ENCODE results near the gene MRPS23. TPM values are rescaled to one million over a fixed set of nuclear protein-coding genes. Genes with fewer than 3 reads are reported as not detected.

The MRPS23 gene
- total and polyA plus RNA-seq, 9 of the 15 experiments (the other 6 are each of a cell fraction or from before 2014, with no cell fraction given): 59.1 to 298 (median 98.8) TPM

DNA sequence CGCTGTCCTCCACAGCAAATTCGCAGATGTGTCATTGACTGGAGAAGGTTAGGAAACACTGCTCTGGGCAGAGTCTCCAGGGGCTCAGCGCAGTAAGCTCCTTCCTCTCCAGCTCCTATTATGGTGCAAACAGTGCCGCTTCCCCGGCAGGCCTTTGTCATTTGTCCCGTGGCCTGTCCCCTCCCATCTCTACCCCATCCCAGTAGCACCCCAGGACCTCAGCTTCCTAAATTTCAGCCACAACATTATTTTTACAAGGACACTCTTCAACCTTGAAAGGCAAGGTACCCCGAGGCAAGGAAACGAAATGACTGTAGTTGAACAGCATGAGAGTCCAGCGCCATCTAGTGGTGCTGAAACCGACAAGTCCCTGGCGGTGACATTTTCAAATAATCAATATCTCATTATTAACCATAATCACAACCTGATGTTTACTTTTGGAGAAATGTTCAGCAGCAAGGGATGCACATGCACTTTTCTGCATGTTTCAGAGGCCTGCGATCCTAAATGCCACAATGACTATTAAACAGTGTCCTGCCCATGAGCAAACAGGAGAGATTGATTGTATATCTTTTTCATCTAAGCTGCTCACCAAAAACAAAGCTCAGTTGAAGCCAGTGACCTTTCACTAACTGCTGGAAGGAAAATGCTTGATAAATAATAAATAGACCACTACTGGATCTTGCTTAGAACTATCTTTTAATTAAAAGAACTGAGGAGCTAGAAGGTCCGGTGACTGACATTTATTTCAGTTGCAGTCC, 16.5 kb downstream of the MRPS23 start:
- in situ Hi-C loops (cut with MboI): no loop called here
- peak; percentile 86 for ATAC-seq
- POLR2A ChIA-PET: no interaction called here
- TF ChIP-seq SPI1 (IDR thresholded peaks at IDR 0.05; ENCODE audit: borderline replicate concordance, low read depth, low read length): no peak
- peak; percentile 52 to 75 for TF ChIP-seq RAD21 (CRISPR knock-in tag; conservative IDR thresholded peaks at IDR 0.05 in 1 of 2, IDR thresholded peaks at IDR 0.05 in 1 of 2)
- TF ChIP-seq RCOR1 (IDR thresholded peaks at IDR 0.05; ENCODE audit: borderline replicate concordance in 1 of 2, low read depth in 2 of 2, low read length in 2 of 2): 0 out of 4 replicates have a peak, but pooled peaks of 1 of the 2 experiments have one; percentile 8
- peak; percentile 35; the same call in 1 of the 2 replicates for TF ChIP-seq CC2D1A (IDR thresholded peaks at IDR 0.05)
- TF ChIP-seq SMC3 (conservative IDR thresholded peaks at IDR 0.05; ENCODE audit: insufficient read depth, low read depth, low read length): peak; percentile 52; the same call in 1 of the 2 replicates
- 0 out of 2 replicates have a peak, but pooled peaks have one; percentile 23 for TF ChIP-seq GATAD2B (IDR thresholded peaks at IDR 0.05; ENCODE audit: borderline replicate concordance)
- TF ChIP-seq RBM22 (IDR thresholded peaks at IDR 0.05; ENCODE audit: low read depth, low read length, poor library complexity, severe bottlenecking): no peak
- peak; percentile 73 for TF ChIP-seq ESRRA (IDR thresholded peaks at IDR 0.05; ENCODE audit: borderline replicate concordance, low read depth)
- TF ChIP-seq, protein P1, sequence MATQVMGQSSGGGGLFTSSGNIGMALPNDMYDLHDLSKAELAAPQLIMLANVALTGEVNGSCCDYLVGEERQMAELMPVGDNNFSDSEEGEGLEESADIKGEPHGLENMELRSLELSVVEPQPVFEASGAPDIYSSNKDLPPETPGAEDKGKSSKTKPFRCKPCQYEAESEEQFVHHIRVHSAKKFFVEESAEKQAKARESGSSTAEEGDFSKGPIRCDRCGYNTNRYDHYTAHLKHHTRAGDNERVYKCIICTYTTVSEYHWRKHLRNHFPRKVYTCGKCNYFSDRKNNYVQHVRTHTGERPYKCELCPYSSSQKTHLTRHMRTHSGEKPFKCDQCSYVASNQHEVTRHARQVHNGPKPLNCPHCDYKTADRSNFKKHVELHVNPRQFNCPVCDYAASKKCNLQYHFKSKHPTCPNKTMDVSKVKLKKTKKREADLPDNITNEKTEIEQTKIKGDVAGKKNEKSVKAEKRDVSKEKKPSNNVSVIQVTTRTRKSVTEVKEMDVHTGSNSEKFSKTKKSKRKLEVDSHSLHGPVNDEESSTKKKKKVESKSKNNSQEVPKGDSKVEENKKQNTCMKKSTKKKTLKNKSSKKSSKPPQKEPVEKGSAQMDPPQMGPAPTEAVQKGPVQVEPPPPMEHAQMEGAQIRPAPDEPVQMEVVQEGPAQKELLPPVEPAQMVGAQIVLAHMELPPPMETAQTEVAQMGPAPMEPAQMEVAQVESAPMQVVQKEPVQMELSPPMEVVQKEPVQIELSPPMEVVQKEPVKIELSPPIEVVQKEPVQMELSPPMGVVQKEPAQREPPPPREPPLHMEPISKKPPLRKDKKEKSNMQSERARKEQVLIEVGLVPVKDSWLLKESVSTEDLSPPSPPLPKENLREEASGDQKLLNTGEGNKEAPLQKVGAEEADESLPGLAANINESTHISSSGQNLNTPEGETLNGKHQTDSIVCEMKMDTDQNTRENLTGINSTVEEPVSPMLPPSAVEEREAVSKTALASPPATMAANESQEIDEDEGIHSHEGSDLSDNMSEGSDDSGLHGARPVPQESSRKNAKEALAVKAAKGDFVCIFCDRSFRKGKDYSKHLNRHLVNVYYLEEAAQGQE (IDR thresholded peaks at IDR 0.05; ENCODE audit: borderline replicate concordance): peak; percentile 44; the same call in 1 of the 2 replicates
- TF ChIP-seq, protein P1 (CRISPR knock-in tag; IDR thresholded peaks at IDR 0.05; ENCODE audit: low read depth): no peak

More for the DNA sequence above, 16.5 kb downstream of the MRPS23 start:
- CTCF ChIA-PET (ENCODE audit: low intra/inter-chr PET ratio): interaction anchor here (0.9 to 1.6 kb wide), 3 partner anchors 702 to 710 kb away, joined by 3 to 5 read pairs (median 4); no protein-coding TSS in a partner anchor
- FAIRE-seq: peak; percentile 92
- peak; percentile 53 to 78 (median 62) for DNase-seq (ENCODE audit: extremely low read depth in 1 of 4, low spot score in 3 of 4)
- peaks cover 3% of the 10 kb centered on the region for H3K9me1 ChIP-seq (ENCODE audit: control insufficient read depth, insufficient read depth, low read length)
- intact Hi-C loops (cut with micrococcal nuclease): loop anchor here (5.0 kb wide), 2 partner anchors 236 to 701 kb away; no protein-coding TSS in a partner anchor
- H3K4me3 ChIP-seq: no peak overlapping the region
- WGBS (ENCODE audit: insufficient coverage, low coverage, missing lambda C conversion rate): 23% methylated on average over 13 of the region's 13 CpGs
- H3K27ac ChIP-seq (ENCODE audit: extremely low read depth, low read depth, low read length): no peak overlapping the region
- H3K27me3 ChIP-seq (ENCODE audit: control insufficient read depth in 2 of 2, insufficient read depth in 2 of 2, low read length in 2 of 2): no peaks in the 10 kb centered on the region; a peak in 1 of 5 replicates
- 0 out of 5 replicates have a peak, but pooled peaks cover 0 to 3% of the 10 kb centered on the region in 2 experiments for H3K4me1 ChIP-seq (replicated peaks in 1 of 2; ENCODE audit: control insufficient read depth in 2 of 2, insufficient read depth in 2 of 2, low read length in 2 of 2)
- no peaks in the 10 kb centered on the region for H3K79me2 ChIP-seq (ENCODE audit: control insufficient read depth, insufficient read depth, low read length)
- 0 out of 4 replicates have a peak overlapping the region, but pooled peaks of 1 of the 2 experiments have one; percentile 5 for H3K9ac ChIP-seq (ENCODE audit: insufficient read depth in 1 of 2, low read depth in 2 of 2, low read length in 2 of 2)
- H3K4me2 ChIP-seq (ENCODE audit: insufficient read depth, low read length): peak overlapping the region; percentile 27; the same call in 1 of the 2 replicates
- H2AFZ ChIP-seq (ENCODE audit: low read depth, low read length): peak overlapping the region; percentile 82
- no peaks in the 10 kb centered on the region for H4K20me1 ChIP-seq (replicated peaks; ENCODE audit: control insufficient read depth, insufficient read depth, low read length)
- peaks cover 2% of the 10 kb centered on the region; the same call in 1 of the 3 replicates for H3K36me3 ChIP-seq (ENCODE audit: control insufficient read depth, insufficient read depth, low read length)
- H3K9me3 ChIP-seq (replicated peaks; ENCODE audit: control insufficient read depth, insufficient read depth, low read depth, low read length): no peaks in the 10 kb centered on the region
- BruUV-seq (replicated peaks): no TSS peak

All from K562 (cell line).